ENCODE data around the gene BNIPL.

The BNIPL gene

DNA sequence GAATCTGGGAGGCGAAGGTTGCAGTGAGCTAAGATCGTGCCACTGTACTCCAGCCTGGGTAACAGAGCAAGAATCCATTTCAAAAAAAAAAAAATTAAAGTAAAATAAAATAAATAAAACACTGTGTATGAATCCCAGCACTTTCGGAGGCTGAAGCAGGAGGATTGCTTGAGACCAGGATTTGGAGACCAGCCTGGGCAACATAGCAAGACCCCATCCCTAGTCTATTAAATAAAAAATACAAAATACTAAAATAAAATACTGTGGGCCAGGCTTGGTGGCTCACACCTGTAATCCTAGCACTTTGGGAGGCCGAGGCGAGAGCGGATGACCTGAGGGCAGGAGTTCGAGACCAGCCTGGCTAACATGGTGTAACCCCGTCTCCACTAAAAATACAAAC, 4.2 kb upstream of the BNIPL start:
- no peak for TF ChIP-seq GATA2 (IDR thresholded peaks at IDR 0.05; ENCODE audit: low read depth, low read length)

DNA sequence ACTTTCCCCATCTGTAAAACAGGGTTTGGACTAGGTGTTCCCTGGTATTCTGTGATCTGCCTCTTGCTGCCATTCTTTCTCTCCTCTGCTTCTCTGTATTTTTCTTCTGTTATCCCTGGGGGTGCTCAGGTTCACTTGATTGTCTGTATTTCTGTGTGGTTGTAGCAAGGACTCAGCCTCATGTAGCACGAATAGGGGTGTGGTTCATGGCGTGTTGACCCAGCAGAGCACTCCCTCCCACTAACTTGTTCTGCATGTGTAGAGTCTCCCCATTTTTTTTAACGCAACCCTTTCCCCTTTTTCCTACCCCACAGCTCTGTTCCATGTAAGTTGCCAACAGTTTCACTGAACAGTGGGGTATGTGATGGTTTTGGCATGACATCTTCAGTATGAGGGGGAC, 1.2 kb upstream of the BNIPL start:
- TF ChIP-seq GATA3 (IDR thresholded peaks at IDR 0.05; ENCODE audit: low read depth, low read length), result no peak
- no peak for TF ChIP-seq GATA2 (IDR thresholded peaks at IDR 0.05; ENCODE audit: low read depth, low read length)

DNA sequence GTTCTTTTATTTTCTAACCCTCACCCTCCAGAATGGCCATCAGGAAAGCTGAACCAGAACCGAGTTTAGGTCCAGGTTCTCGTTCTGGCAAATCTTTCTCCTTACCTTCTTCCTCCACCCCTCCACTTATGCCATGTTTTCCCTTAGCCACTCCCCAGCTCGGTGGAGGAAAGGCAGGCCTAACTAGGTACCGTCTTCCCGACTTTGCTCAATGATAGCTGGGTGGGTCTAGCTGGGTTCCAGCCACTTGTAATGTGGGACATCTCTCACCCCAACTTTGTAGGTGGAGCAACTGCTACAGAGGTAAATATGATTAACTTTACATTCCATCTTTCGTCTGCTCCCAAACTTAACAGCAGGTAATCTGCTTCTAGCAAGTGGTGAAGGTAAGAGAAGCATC, 646 bp downstream of the BNIPL start:
- TF ChIP-seq GATA2 (IDR thresholded peaks at IDR 0.05; ENCODE audit: low read depth, low read length) (no peak), GATA3 (IDR thresholded peaks at IDR 0.05; ENCODE audit: low read depth, low read length) (no peak)

DNA sequence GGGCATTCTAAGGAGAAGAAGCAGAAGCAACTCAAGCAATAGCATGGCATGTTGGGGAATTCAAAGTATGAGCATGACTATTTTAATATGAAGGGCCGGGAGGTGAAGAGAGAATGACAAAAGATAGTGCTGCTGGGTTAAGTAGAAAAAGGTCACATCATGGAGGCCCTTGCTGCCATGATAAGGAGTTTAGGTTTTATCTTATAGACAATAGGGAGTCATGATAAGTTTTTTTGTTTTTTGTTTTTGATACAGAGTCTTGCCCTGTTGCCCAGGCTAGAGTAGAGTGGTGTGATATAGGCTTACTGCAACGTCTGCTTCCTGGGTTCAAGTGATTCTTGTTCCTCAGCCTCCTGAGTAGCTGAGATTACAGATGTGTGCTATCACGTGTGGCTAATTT, 3.1 kb downstream of the BNIPL start:
- no peak for TF ChIP-seq GATA3 (IDR thresholded peaks at IDR 0.05; ENCODE audit: low read depth, low read length)

DNA sequence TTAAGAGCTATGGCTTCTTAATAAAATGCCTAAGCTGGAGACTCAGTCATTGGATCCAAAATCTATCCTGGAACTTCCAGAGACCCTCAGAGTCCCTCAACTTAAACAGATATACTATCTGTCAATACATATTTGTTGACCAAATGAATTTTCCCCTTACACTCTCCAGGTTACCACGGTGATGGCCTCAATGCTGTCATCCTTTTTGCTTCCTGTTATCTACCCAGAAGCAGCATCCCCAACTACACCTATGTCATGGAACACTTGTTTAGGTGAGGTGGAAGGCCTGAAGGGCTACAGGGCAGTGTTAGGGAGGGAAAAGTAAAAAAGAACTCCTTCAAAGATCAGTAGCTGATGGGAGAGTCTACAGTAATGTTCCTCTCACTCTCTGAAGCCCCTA, 6.8 kb downstream of the BNIPL start:
- TF ChIP-seq GATA3 (IDR thresholded peaks at IDR 0.05; ENCODE audit: low read depth, low read length) (no peak), GATA2 (IDR thresholded peaks at IDR 0.05; ENCODE audit: low read depth, low read length) (no peak)

DNA sequence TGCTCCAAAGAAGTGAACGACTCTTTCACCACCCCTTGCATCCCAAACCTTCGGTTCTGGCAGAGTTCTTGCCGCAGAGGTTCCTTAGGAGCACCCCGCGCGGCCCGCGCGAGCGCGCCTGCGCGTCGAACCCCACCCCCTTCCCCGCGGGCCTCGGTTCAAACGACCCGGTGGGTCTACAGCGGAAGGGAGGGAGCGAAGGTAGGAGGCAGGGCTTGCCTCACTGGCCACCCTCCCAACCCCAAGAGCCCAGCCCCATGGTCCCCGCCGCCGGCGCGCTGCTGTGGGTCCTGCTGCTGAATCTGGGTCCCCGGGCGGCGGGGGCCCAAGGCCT, 11.2 kb downstream of the BNIPL start, which contains the start of gene C1orf56:
Gene C1orf56 (plus strand): TSS at position 161 of the 334 bp plus-strand sequence. CDS start 97 bp downstream, at position 258.
- TF ChIP-seq GATA2 (IDR thresholded peaks at IDR 0.05; ENCODE audit: low read depth, low read length) (no peak), GATA3 (IDR thresholded peaks at IDR 0.05; ENCODE audit: low read depth, low read length) (no peak)

- TF ChIP-seq GATA3 (IDR thresholded peaks at IDR 0.05; ENCODE audit: low read depth, low read length) (no peak), GATA2 (IDR thresholded peaks at IDR 0.05; ENCODE audit: low read depth, low read length) (no peak)
These were observed 11.7 kb downstream of the BNIPL start for GRCh38 chr1:151047925-151048644.

DNA sequence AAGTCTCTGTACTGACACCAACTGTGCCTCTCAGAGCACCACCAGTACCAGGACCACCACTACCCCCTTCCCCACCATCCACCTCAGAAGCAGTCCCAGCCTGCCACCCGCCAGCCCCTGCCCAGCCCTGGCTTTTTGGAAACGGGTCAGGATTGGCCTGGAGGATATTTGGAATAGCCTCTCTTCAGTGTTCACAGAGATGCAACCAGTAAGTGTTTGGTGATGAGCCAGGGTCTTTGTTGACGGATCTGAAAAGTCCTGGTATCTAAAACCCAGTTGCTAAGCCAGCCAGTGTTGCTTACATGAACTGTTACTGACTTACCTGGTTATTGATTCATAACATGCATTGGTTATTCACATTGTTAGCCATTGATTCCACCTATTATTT, 12.3 kb downstream of the BNIPL start:
- TF ChIP-seq GATA2 (IDR thresholded peaks at IDR 0.05; ENCODE audit: low read depth, low read length), result no peak
- TF ChIP-seq GATA3 (IDR thresholded peaks at IDR 0.05; ENCODE audit: low read depth, low read length), result no peak

- TF ChIP-seq GATA3 (IDR thresholded peaks at IDR 0.05; ENCODE audit: low read depth, low read length) (no peak), GATA2 (IDR thresholded peaks at IDR 0.05; ENCODE audit: low read depth, low read length) (no peak)
These were observed 13.1 kb downstream of the BNIPL start for GRCh38 chr1:151049458-151049857.

- TF ChIP-seq GATA3 (IDR thresholded peaks at IDR 0.05; ENCODE audit: low read depth, low read length) (no peak), GATA2 (IDR thresholded peaks at IDR 0.05; ENCODE audit: low read depth, low read length) (no peak)
These were observed 13.8 kb downstream of the BNIPL start for GRCh38 chr1:151050051-151050688.

GRCh38 chr1:151051356-151052009, 15.1 kb downstream of the BNIPL start:
- TF ChIP-seq GATA2 (IDR thresholded peaks at IDR 0.05; ENCODE audit: low read depth, low read length) (no peak), GATA3 (IDR thresholded peaks at IDR 0.05; ENCODE audit: low read depth, low read length) (no peak)

DNA sequence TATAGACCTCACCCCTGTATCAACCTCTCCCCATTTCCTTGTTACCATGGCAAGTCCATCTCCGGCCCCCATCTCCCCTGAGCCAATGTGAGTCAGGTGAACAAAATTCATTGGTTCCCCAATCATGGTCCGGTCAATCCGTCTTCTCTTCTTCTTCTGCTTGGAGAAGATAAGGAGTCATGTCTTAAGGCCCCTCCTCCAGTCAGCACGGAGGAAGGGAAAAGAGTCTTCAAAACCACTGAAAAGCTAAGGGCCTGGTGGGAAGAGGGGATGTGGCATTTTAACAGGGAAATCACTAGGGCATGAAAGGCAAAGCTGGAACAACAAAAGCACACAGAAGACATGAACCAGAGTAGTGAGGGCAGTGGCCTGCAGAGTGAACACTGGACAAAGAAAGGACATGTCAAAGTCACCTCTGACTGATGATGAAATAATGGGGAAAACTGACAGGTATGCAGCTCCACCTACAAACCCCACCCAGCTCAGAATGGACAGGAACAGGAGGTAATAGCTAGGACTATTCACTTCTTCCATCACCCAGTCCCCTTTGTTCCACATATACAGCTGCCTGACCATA, 18.7 kb downstream of the BNIPL start:
- TF ChIP-seq GATA3 (IDR thresholded peaks at IDR 0.05; ENCODE audit: low read depth, low read length) (no peak), GATA2 (IDR thresholded peaks at IDR 0.05; ENCODE audit: low read depth, low read length) (no peak)

DNA sequence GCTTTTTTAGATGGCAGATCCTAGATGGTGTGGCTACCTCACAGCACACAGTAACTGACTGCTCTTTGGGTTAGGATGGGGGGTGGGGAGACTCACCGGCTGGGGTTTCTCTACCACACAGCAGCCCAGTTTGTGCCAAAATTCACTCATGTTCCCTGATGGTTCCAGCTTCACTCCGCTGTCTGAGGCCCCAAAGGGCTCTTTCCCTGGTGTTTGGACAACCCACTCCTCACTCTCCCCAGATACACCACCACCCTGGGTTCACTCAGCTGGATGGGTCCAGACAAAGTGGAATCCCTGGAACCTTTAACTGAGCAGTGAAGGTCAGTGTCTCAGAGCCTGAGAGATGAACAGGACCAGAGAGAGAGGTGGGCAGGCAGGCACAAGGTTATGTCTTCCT, 19.2 kb downstream of the BNIPL start:
- TF ChIP-seq GATA2 (IDR thresholded peaks at IDR 0.05; ENCODE audit: low read depth, low read length) (no peak), GATA3 (IDR thresholded peaks at IDR 0.05; ENCODE audit: low read depth, low read length) (no peak)

- TF ChIP-seq GATA3 (IDR thresholded peaks at IDR 0.05; ENCODE audit: low read depth, low read length) (no peak), GATA2 (IDR thresholded peaks at IDR 0.05; ENCODE audit: low read depth, low read length) (no peak)
These were observed 19.8 kb downstream of the BNIPL start for GRCh38 chr1:151056149-151056548.

DNA sequence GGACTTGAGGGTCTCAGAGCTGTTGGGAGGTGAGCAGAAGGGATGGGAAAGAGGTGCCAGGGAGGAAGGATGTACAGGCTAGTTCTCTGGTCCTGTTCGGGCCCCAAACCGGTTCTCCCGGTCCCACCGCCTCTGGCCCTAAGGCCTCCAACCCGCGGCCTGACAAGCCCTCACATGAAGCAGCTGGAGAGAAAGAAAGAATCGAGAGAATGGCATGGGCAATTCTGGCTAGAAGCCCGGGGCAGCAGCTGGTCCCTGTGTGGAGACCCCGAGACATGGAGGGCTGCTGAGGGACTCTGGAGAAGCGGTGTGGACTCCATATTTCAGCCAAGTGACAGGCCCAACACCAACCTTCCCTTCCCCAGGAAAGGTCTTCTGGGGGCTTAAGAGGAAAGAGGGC, 22.3 kb downstream of the BNIPL start:
- TF ChIP-seq GATA3 (IDR thresholded peaks at IDR 0.05; ENCODE audit: low read depth, low read length) (no peak), GATA2 (IDR thresholded peaks at IDR 0.05; ENCODE audit: low read depth, low read length) (no peak)

Data from SH-SY5Y (cell line).